Progenitor cell of endocrine pancreas (in vitro differentiated cells): ENCODE results near the gene LRRC26. TPM values are rescaled to one million over a fixed set of nuclear protein-coding genes. Genes with fewer than 3 reads are reported as not detected.

Source experiments
- DNase-seq: peaks from one replicate; pipeline ENCODE4 v3.0.0; 2021; ENCODE audit warnings: low spot score; ENCODE audit not compliant: unreplicated experiment
- H3K27ac Mint-ChIP-seq: 2 replicates; pipeline ENCODE4 v1.8.0; 2021; ENCODE audit warnings: mild to moderate bottlenecking, moderate library complexity, mixed read lengths
- H3K27me3 Mint-ChIP-seq: 2 replicates; pipeline ENCODE4 v1.8.0; 2021; ENCODE audit warnings: mixed read lengths
- H3K36me3 Mint-ChIP-seq: 2 replicates; pipeline ENCODE4 v1.8.0; 2022; ENCODE audit warnings: mixed read lengths; ENCODE audit not compliant: insufficient read depth
- H3K4me1 Mint-ChIP-seq: 2 replicates; pipeline ENCODE4 v1.8.0; 2021; ENCODE audit warnings: low read depth, mixed read lengths
- H3K4me3 Mint-ChIP-seq: 2 replicates; pipeline ENCODE4 v1.8.0; 2021; ENCODE audit warnings: low read depth, mild to moderate bottlenecking, moderate library complexity, mixed read lengths
- H3K9me3 Mint-ChIP-seq: 2 replicates; pipeline ENCODE4 v1.8.0; 2021; ENCODE audit warnings: low read depth, mixed read lengths
- total RNA-seq: library from RNA; stranded (reverse); gene quantifications from 2 replicates; pipeline ENCODE4 v1.2.1, GENCODE V29; 2021
- TF ChIP-seq, protein P1 (sequence below): fragments of 200-600 bp; sonication (generic); IDR thresholded peaks from one replicate; pipeline ENCODE4 v1.5.0; 2021; ENCODE audit warnings: antibody characterized with exemption, mild to moderate bottlenecking; ENCODE audit not compliant: unreplicated experiment

The LRRC26 gene
- total RNA-seq, 1 donor from 2014 or later: 0.89 TPM

- Mint-ChIP-seq H3K27ac (no peak overlapping the region), H3K27me3 (no peaks in the 10 kb centered on the region), H3K4me3 (no peak overlapping the region), H3K9me3 (no peaks in the 10 kb centered on the region), H3K36me3 (peaks cover 3% of the 10 kb centered on the region), H3K4me1 (peaks cover 10% of the 10 kb centered on the region)
- TF ChIP-seq, protein P1, sequence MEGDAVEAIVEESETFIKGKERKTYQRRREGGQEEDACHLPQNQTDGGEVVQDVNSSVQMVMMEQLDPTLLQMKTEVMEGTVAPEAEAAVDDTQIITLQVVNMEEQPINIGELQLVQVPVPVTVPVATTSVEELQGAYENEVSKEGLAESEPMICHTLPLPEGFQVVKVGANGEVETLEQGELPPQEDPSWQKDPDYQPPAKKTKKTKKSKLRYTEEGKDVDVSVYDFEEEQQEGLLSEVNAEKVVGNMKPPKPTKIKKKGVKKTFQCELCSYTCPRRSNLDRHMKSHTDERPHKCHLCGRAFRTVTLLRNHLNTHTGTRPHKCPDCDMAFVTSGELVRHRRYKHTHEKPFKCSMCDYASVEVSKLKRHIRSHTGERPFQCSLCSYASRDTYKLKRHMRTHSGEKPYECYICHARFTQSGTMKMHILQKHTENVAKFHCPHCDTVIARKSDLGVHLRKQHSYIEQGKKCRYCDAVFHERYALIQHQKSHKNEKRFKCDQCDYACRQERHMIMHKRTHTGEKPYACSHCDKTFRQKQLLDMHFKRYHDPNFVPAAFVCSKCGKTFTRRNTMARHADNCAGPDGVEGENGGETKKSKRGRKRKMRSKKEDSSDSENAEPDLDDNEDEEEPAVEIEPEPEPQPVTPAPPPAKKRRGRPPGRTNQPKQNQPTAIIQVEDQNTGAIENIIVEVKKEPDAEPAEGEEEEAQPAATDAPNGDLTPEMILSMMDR: no peak
- DNase-seq: no peak
Observed at GRCh38 chr9:137216188-137216965, 46.5 kb upstream of the LRRC26 start.

GRCh38 chr9:137215196-137215986, 45.5 kb upstream of the LRRC26 start:
- TF ChIP-seq, protein P1: no peak
- Mint-ChIP-seq H3K4me1 (peaks cover 10% of the 10 kb centered on the region), H3K9me3 (no peaks in the 10 kb centered on the region), H3K27ac (no peak overlapping the region), H3K27me3 (no peaks in the 10 kb centered on the region), H3K4me3 (no peak overlapping the region), H3K36me3 (peaks cover 4% of the 10 kb centered on the region)
- no peak for DNase-seq

DNA sequence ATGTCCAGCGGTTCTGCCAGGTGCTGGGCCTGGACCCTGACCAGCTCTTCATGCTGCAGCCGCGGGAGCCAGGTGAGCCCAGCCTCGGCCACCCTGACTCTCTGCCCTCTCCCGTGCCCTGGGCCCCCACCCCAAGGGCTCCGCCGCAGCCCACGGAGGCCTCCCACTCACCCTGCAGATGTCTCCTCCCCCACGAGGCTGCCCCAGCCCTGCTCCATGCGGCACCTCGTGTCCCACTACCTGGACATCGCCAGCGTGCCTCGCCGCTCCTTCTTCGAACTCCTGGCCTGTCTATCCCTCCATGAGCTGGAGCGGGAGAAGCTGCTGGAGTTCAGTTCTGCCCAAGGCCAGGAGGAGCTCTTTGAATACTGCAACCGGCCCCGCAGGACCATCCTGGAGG, 44.8 kb upstream of the LRRC26 start:
- Mint-ChIP-seq H3K27me3 (no peaks in the 10 kb centered on the region), H3K9me3 (no peaks in the 10 kb centered on the region), H3K4me1 (peaks cover 10% of the 10 kb centered on the region), H3K4me3 (no peak overlapping the region), H3K36me3 (peaks cover 4% of the 10 kb centered on the region), H3K27ac (no peak overlapping the region)
- TF ChIP-seq, protein P1: no peak
- no peak for DNase-seq

DNA sequence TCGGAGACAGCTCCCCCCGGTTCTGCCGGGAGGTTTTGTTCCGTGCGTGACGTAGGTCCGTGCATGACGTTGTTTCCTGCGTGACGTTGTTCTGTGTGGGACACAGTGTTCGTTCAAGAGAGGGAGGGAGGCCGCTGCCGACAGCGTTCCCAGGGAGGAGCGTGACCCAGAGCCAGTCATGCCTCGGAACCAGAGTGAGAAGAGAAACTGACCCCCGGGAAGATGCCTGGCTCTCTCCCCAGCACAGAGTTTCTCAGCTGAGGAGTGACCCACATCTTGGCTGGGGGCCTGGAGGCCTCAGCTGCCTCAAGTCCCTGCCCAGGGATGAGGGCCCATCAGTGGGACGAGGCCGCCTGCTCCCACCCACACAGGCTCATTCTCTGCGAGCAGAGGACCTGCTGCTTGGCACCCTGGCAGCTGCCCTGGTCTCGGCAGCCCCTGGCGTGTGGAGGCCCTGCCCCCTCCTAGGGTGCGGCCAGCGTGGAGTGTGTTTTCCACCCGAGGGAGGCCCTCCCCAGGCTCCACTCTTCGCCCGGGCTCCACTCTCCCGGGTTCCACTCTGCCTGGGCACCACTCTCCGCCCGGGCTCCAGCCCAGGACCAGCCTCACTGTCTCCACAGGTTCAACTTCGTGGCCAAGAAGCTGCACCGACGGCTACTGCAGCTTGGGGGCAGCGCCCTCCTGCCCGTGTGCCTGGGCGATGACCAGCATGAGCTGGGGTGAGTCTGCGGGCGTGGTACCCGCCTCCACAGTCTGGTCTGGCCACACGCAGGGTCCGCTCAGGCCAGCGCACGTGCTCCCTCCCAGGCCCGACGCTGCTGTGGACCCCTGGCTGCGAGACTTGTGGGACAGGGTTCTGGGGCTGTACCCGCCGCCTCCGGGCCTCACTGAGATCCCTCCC, 43.6 kb upstream of the LRRC26 start:
- Mint-ChIP-seq H3K36me3 (peaks cover 3% of the 10 kb centered on the region), H3K4me1 (peaks cover 2% of the 10 kb centered on the region), H3K27ac (no peak overlapping the region), H3K9me3 (no peaks in the 10 kb centered on the region), H3K4me3 (no peak overlapping the region), H3K27me3 (no peaks in the 10 kb centered on the region)
- TF ChIP-seq, protein P1: no peak
- no peak for DNase-seq

GRCh38 chr9:137212520-137212919, 42.7 kb upstream of the LRRC26 start:
- Mint-ChIP-seq H3K36me3 (peaks cover 4% of the 10 kb centered on the region), H3K4me1 (peaks cover 1% of the 10 kb centered on the region), H3K4me3 (no peak overlapping the region), H3K27ac (no peak overlapping the region), H3K27me3 (no peaks in the 10 kb centered on the region), H3K9me3 (no peaks in the 10 kb centered on the region)
- DNase-seq: no peak
- TF ChIP-seq, protein P1: no peak
